Endothelial cell of umbilical vein (primary cell): Measurements from ENCODE around the gene NLGN1. TPM values are rescaled to one million over a fixed set of nuclear protein-coding genes. Genes with fewer than 3 reads are reported as not detected.

Source experiments
- BruUV-seq: library from RNA; stranded (reverse); fragments of 400-500 nt; replicated peaks from 2 replicates; lab custom pipeline; 2021; lab: Mats Ljungman, UMichigan
- CTCF ChIA-PET: fragments of 300-600, 350-600 bp; sonication (Branson Sonifier 250); formaldehyde crosslinking; loops from one replicate; lab custom pipeline; 2021; ENCODE audit warnings: antibody characterized with exemption, inconsistent platforms; lab: Charles Lee
- POLR2A ChIA-PET: fragments of 300-600, 350-600 bp; sonication (Branson Sonifier 250); formaldehyde crosslinking; loops from one replicate; lab custom pipeline; 2021; ENCODE audit warnings: antibody characterized with exemption, inconsistent platforms; lab: Charles Lee
- DNase-seq: peaks from one replicate; pipeline ENCODE4 v3.0.0-alpha.2; 2011; ENCODE audit warnings: low read depth, low spot score
- FAIRE-seq: peaks from 2 replicates; lab custom pipeline; 2011; peaks lifted over from hg19 to GRCh38; lab: Jason Lieb, UNC
- H2AFZ ChIP-seq: 2 replicates; pipeline ENCODE4 v1.6.0; 2012; ENCODE audit warnings: low read depth, low read length, control low read depth, inconsistent platforms
- H3K27ac ChIP-seq: 2 replicates; pipeline ENCODE4 v1.5.1; 2011; ENCODE audit warnings: low read depth, mild to moderate bottlenecking, control low read depth, low read length, moderate library complexity; ENCODE audit not compliant: insufficient read depth
- H3K27me3 ChIP-seq, 2 experiments: 2 replicates each; pipeline versions ENCODE4 v1.6.0 to v1.6.1; 2011; ENCODE audit warnings: low read length in 2 of 2, mixed read lengths in 1 of 2; ENCODE audit not compliant: control insufficient read depth in 2 of 2, insufficient read depth in 2 of 2
- H3K36me3 ChIP-seq, 2 experiments: 2 replicates in 1 of 2; 3 replicates in 1 of 2; pipeline ENCODE4 v1.5.1; 2011; ENCODE audit warnings: low read length in 2 of 2, mild to moderate bottlenecking in 1 of 2, moderate library complexity in 1 of 2; ENCODE audit not compliant: control insufficient read depth in 2 of 2, insufficient read depth in 2 of 2; ENCODE audit errors: extremely low read depth in 1 of 2
- H3K4me1 ChIP-seq: 3 replicates; pipeline ENCODE4 v1.5.1; 2011; ENCODE audit warnings: mild to moderate bottlenecking, low read length; ENCODE audit not compliant: control insufficient read depth, insufficient read depth; ENCODE audit errors: extremely low read depth
- H3K4me2 ChIP-seq: 2 replicates; pipeline ENCODE4 v1.6.1; 2011; ENCODE audit warnings: low read length, control low read depth, mixed read lengths; ENCODE audit not compliant: insufficient read depth
- H3K4me3 ChIP-seq, 3 experiments: fragments of 200-600 bp in 1 of 3; sonication (generic), shearing (Covaris generic) in 1 of 3; replicated peaks in 1 of 3; 2 replicates each; pipeline ENCODE4 v1.5.1; 2011 to 2016; ENCODE audit warnings: control low read depth in 3 of 3, low read length in 3 of 3, mild to moderate bottlenecking in 2 of 3, inconsistent platforms in 1 of 3, low read depth in 1 of 3, moderate library complexity in 1 of 3; ENCODE audit not compliant: insufficient read depth in 1 of 3
- H3K79me2 ChIP-seq: 2 replicates; pipeline ENCODE4 v1.6.0; 2012; ENCODE audit warnings: low read length, inconsistent platforms; ENCODE audit not compliant: control insufficient read depth, insufficient read depth
- H3K9ac ChIP-seq: replicated peaks from 2 replicates; pipeline ENCODE3; 2011; ENCODE audit warnings: low read length, control low read depth; ENCODE audit not compliant: insufficient read depth; ENCODE audit errors: extremely low read depth
- H3K9me1 ChIP-seq: replicated peaks from 3 replicates; pipeline ENCODE4 v1.6.0; 2011; ENCODE audit warnings: mild to moderate bottlenecking, low read length; ENCODE audit not compliant: control insufficient read depth, insufficient read depth; ENCODE audit errors: extremely low read depth
- H3K9me3 ChIP-seq: replicated peaks from 2 replicates; pipeline ENCODE4 v1.5.1; 2012; ENCODE audit warnings: low read length, inconsistent platforms; ENCODE audit not compliant: control insufficient read depth, insufficient read depth
- H4K20me1 ChIP-seq: replicated peaks from 2 replicates; pipeline ENCODE3; 2011; ENCODE audit warnings: mild to moderate bottlenecking, low read length; ENCODE audit not compliant: control insufficient read depth, insufficient read depth; ENCODE audit errors: extremely low read depth
- CTCF ChIP-seq, 2 donors: IDR thresholded peaks; 1 replicate in 1 of 2; 2 replicates in 1 of 2; pipeline ENCODE4 v1.5.1; 2011; ENCODE audit warnings: low read length in 2 of 2, mild to moderate bottlenecking in 2 of 2, moderate library complexity in 2 of 2, control low read depth in 1 of 2, inconsistent platforms in 1 of 2, low read depth in 1 of 2; ENCODE audit not compliant: insufficient read depth in 1 of 2; ENCODE audit errors: extremely low read depth in 1 of 2
- EZH2 ChIP-seq: IDR thresholded peaks from 2 replicates; pipeline ENCODE4 v1.6.1; 2012; ENCODE audit warnings: borderline replicate concordance, low read depth, mild to moderate bottlenecking, moderate library complexity, low read length, inconsistent platforms; ENCODE audit not compliant: severe bottlenecking
- FOS ChIP-seq: IDR thresholded peaks from 2 replicates; pipeline ENCODE4 v1.6.1; 2011; ENCODE audit warnings: mild to moderate bottlenecking, low read length, moderate library complexity, borderline replicate concordance; ENCODE audit not compliant: insufficient read depth
- GATA2 ChIP-seq: IDR thresholded peaks from 2 replicates; pipeline ENCODE4 v1.7.0; 2011; ENCODE audit warnings: low read depth, mild to moderate bottlenecking, moderate library complexity, mixed read lengths, low read length; ENCODE audit not compliant: insufficient read length, insufficient read depth
- JUN ChIP-seq: IDR thresholded peaks from 2 replicates; pipeline ENCODE4 v1.6.1; 2011; ENCODE audit warnings: borderline replicate concordance, low read depth; ENCODE audit not compliant: insufficient read length, insufficient read depth
- MAX ChIP-seq: IDR thresholded peaks from 2 replicates; pipeline ENCODE4 v1.6.1; 2011; ENCODE audit not compliant: insufficient read depth, insufficient read length
- MYC ChIP-seq: IDR thresholded peaks from one replicate; pipeline ENCODE4 v1.6.1; 2011; ENCODE audit warnings: mild to moderate bottlenecking, low read depth, low read length
- POLR2A ChIP-seq: IDR thresholded peaks from 2 replicates; pipeline ENCODE4 v1.6.1; 2012; ENCODE audit warnings: low read depth, mild to moderate bottlenecking, control low read depth, low read length
- POLR2AphosphoS5 ChIP-seq: IDR thresholded peaks from 2 replicates; pipeline ENCODE4 v1.6.1; 2012; ENCODE audit warnings: low read depth, mild to moderate bottlenecking, control low read depth, low read length, moderate library complexity; ENCODE audit not compliant: insufficient read depth
- dilution Hi-C: fragments of 300-500 bp; cut with MboI; formaldehyde crosslinking; loops from one replicate; pipeline ENCODE4 v1.15.0; 2019; ENCODE audit warnings: low sequenced_read_pairs; ENCODE audit not compliant: extremely low pct_ligation_motif_present
- intact Hi-C: fragments of 100-400 bp; cut with micrococcal nuclease; formaldehyde crosslinking; loops from one replicate; pipeline ENCODE4 v1.10.0; 2022
- polyA plus RNA-seq, 4 experiments: library from polyadenylated mRNA; depleted of rRNA in 3 of 4; stranded (reverse) in 3 of 4; unstranded in 1 of 4; fragments of >200 nt; gene quantifications; 2 replicates each; pipeline versions ENCODE4 v1.2.1 to v1.2.3, GENCODE V29; 2011 to 2012; ENCODE audit warnings: missing spikeins in 1 of 4
- total RNA-seq: library from RNA; stranded (reverse); gene quantifications from 2 replicates; pipeline ENCODE4 v1.2.3, GENCODE V29; 2021

NLGN1 gene
- total and polyA plus RNA-seq, 2 donors (not counting 3 experiments of a cell fraction or from before 2014, with no cell fraction given), result 7.9 to 16.3 TPM

DNA sequence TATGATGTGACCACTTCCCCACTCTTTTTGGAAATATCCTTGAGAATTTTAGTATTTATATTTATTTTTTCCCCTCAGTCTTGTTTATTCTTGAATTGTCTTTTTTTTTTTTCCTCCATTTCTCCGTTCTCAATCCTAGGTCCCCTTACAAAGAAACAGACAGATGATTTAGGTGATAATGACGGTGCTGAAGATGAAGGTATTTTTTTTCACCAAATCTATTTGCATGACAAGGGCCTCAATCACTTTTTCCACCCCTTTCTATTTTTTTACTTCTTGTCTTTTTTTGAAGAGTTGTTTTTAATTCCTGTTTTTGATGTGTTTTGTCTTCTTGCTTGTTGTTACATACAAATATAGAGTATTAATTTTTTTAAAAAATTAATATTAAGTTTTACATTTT is 402.6 kb downstream of the NLGN1 start:
- Histone ChIP-seq H2AFZ (no peak overlapping the region), H3K79me2 (no peaks in the 10 kb centered on the region), H3K4me1 (no peaks in the 10 kb centered on the region), H3K4me2 (no peak overlapping the region), H3K9ac (no peak overlapping the region), H3K9me1 (no peaks in the 10 kb centered on the region), H3K4me3 (no peak overlapping the region), H3K27ac (no peak overlapping the region), H4K20me1 (no peaks in the 10 kb centered on the region), H3K9me3 (no peaks in the 10 kb centered on the region), H3K27me3 (no peaks in the 10 kb centered on the region), H3K36me3 (no peaks in the 10 kb centered on the region)
- ChIA-PET CTCF (no interaction called here), POLR2A (no interaction called here)
- dilution Hi-C loops (no loop called here), intact Hi-C loops (no loop called here)
- no peak for TF ChIP-seq MAX
- no peak for TF ChIP-seq GATA2
- no peak for TF ChIP-seq CTCF (IDR thresholded peaks at IDR 0.05; ENCODE audit: extremely low read depth in 1 of 2, insufficient read depth in 1 of 2, low read depth in 1 of 2, low read length in 2 of 2)
- no peak for TF ChIP-seq POLR2AphosphoS5
- no peak for TF ChIP-seq FOS
- no peak for TF ChIP-seq MYC
- no peak for TF ChIP-seq POLR2A
- no peak for TF ChIP-seq EZH2
- TF ChIP-seq JUN, result no peak
- DNase-seq (no peak), FAIRE-seq (no peak)
- BruUV-seq, result no TSS peak
